Right hindlimb (tissue), 1 donor: ENCODE data around the gene RTL3.
"Not testable (repeated sequence)": the region's sequence is repeated elsewhere in the genome, so short reads cannot be mapped to it uniquely, and the experiment has no call there.

ENCODE experiments used
- DNase-seq: peaks from one replicate; pipeline ENCODE4 v3.0.0-alpha.2; 2018

Gene RTL3, protein sequence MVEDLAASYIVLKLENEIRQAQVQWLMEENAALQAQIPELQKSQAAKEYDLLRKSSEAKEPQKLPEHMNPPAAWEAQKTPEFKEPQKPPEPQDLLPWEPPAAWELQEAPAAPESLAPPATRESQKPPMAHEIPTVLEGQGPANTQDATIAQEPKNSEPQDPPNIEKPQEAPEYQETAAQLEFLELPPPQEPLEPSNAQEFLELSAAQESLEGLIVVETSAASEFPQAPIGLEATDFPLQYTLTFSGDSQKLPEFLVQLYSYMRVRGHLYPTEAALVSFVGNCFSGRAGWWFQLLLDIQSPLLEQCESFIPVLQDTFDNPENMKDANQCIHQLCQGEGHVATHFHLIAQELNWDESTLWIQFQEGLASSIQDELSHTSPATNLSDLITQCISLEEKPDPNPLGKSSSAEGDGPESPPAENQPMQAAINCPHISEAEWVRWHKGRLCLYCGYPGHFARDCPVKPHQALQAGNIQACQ

DNA sequence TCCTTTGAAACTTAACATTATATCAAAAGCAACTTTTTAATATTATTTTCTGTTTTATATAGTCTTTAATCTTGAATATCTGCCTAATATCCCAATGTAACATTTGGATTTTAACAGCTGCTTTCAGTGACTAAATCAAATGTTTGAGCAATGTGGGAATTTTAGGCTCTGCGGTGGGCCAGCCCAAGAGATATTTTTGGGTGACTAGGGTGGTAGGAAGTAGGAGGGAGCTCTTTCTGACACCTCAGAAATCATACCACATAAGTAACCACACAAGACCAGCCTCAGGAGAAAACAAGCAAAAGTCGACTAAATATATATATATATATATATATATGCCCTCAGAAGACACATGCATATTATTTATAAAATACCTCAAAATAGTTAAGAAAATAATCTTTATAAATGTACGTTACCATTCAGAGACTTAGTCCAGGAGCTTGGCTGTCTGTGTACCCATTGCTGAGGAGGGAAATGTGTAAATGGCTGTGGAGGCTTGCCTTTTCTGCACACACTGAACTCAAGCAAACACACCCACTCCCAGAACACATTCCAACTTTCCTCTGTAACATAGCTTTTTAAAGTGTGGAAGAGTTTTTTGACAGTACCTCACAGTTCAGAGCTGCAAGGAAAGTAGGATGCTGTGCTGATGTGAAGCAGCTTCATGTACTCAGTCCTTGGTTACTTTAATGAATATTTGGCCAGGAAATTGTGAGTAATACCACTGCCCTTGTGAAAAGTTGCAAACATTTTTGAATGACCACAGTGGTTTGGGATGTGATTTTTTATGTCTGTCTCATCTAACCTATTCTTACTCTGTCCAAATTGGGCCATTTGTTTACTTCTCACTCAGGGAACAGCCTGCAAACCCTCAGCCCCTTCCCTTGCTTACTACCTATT is at the start of gene RTL3:
Gene RTL3, minus strand, starts transcription at position 484 of the 900 bp plus-strand sequence. CDS start 908 bp downstream, outside the sequence.
- no peak for DNase-seq

DNA sequence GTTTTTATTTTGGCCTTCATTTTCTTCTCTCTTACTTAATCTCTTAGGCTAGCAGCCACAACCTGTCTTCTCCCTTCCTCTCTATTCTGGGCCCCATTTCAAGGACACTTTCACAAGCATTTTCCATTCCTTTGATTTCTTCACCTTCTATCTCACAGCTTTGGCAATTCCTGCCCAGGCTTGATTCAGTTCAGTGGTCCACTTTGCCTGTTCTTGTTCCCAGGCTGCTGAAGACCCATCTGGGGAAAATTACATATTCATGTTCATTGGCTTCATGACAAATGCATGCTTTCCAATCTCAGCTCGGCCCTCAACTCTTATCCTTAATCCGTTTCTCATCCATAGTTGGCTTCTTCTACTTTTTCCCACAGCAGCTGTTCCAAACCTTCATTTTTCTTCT is 49.7 kb upstream of the RTL3 start:
- peak; percentile 65 for DNase-seq

DNA sequence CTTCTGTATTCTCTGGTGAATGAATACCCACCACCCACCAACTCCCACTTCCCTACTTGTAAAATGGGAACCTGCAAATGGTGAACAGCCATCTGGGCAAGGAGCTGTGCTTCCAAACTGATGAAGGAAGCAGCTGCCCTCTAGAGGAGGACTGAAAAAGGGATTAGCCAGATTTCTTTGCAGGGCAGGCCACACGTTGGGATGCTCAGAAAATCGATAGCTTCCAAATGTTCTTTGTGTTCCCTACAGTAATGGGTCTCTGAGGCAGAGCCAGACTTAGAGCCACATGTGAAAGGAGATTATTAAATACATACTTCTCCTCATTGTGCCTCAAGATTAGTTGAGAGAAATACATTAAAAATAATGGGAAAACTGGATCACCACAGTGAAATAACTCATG is 49.1 kb upstream of the RTL3 start:
- peak; percentile 58 for DNase-seq

DNA sequence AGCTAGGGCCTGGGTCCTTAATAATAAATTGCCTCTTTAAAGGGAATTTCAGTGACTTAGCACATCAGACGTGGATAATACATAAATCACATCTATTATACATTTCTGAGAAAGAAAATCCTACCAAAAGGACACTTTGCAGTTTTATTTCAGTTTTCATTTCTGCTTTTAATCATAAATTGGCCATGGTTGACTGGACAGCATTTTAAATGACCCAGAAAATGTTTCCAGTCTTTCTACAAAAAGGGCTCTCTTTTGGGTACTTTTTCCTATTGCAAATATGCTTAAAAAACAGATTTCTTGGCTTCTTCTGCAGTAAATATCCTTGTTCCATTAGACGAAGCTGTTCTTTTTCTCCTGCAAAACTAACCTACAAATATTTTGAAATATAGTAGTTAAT is 46.9 kb upstream of the RTL3 start:
- DNase-seq, result no peak

DNA sequence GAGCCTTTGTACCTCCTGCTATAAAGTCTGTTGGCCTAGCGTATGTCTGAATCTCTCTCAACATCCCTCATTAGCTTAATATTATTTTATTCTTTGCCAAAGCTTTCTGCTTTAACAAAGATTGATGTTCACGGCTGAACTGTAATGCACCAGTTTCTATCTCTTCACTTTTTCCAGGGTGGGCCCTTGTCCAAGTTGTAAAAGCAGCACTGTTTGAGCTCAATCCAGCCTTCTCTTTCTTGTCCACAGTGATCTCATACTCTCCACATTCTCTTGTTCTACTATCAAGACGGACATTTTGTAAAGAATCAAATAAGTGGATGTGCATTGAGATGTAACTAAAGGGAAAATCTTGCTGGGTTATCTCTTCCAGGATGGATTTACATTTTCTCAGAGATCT is 34.4 kb upstream of the RTL3 start:
- DNase-seq, result peak; percentile 44

DNA sequence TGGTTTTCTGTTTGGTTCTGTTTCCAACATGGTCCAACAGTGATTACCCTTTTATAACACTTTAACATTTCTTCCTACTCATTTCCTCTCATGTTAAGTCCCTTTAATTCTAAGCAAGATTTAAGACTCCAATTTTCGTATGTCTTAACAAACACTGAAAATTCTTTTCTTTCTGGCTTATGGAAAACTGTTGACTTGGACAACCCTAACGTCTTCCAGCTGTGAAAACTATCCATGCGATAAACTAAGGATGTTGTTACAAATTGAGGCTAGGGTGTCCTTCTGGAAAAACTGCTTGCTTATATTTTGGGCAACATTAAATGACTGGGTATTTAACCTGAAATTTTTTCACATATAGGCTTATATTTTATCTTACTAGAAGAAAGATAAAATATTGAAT is 33.9 kb upstream of the RTL3 start:
- no peak for DNase-seq

DNA sequence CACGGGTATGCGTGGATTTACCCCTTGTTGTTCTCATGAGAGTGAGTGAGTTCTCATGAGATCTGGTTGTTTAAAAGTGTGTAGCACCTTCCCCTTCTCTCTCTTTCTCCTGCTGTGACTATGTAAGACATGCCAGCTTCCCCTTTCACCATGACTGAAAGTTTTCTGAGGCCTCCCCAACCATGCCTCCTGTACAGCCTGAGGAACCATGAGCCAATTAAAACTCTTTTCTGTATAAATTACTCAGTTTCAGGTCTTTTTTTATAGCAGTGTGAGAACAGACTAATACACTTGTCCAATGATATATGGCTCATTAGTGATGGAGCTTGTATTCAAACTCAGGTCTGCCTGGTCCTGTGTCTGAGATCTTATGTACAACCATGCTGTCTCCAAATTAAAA is 28.5 kb upstream of the RTL3 start:
- DNase-seq, result no peak

DNA sequence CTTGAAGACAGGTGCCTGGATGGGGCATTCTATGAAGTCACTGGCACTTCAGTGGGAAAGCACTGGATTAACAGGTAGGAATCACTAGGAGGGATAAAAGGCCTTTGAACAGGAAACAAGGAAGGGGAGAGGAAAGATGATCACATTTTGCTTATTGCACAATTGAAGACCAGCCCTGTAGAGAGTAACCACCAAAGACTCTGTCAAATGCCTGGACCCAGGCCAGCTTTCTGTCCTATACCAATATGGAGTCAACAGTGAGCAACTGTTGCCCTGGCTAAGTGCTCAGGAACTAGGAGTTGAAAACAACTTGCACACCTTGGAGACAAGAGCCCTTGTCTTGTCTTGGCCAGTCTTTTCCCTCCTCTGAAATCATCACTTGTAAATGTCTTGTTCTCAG is 14.1 kb upstream of the RTL3 start:
- no peak for DNase-seq

DNA sequence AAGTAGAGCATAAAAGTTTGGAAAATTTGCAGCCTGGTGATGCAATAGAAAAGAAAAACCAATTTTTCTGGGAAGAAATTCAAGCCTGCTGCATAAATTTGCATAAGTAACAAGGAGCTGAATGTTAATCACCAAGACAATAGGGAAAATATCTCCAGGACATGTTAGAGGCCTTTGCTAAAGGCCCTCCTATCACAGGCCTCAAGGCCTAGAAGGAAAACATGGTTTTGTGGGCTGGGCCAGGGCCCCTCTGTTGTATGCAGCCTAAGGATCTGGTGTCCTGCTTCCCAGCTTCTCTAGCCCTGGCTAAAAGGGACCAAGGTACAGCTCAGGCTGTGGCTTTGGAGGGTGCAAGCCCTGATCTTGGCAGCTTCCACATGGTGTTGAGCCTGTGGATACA is 6.2 kb upstream of the RTL3 start:
- DNase-seq, result no peak

DNA sequence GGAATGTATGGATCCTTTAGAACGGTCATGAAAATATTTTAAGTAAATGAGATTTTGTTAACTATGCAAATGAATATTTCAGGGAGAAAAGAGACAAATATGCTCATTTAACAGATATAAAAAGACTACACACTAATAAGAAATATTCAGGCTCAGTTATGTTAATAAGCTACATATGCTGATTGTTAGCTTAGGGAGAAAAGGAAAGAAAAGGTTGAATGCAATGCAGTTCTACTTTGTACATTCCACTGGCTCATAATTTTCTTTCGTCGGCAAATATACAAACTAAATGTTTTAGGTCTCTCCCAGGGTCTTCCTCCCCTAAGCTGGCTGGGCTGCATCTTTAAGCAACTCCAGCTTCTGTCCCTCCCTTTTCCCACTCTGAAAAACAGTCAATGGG is 2.7 kb upstream of the RTL3 start:
- no peak for DNase-seq

DNA sequence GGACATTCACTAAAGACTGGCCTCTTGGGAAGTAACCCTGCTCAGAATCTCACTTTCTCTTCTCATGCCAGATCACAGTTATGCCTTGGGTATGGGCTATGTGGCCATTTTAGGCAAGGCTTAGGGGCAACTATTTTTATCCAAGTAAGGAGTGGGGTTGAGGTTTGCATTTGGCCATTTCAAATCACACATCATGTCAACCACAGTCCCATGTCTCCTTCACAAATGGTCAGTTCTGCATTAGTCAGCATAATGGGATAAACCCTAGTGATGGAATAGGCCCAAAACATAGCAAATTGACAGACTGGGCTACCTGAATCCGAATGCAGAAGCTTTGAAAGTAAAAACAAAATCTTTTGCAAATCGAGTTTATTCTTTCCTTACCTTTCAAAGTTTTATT is 827 bp upstream of the RTL3 start:
- no peak for DNase-seq

DNA sequence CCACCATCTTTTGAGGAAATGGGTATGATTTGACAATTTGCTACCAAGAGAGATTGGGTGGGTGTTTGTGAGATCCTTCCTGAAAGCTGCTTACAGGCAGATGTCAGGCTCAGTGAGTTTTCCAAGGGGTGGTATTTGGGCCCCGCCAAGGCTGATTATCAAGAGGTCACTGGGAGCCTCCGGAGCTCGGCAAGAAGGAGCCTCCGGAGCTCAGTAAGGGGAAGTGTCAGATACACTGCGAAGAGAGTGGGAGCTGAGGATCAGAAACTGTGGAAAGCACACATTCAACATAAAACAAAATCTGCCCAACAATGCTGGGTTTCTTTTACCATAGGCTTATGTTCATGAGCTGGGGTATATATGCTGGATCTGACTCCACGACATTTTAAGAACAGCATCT is 714 bp downstream of the RTL3 start:
- DNase-seq, result no peak

DNA sequence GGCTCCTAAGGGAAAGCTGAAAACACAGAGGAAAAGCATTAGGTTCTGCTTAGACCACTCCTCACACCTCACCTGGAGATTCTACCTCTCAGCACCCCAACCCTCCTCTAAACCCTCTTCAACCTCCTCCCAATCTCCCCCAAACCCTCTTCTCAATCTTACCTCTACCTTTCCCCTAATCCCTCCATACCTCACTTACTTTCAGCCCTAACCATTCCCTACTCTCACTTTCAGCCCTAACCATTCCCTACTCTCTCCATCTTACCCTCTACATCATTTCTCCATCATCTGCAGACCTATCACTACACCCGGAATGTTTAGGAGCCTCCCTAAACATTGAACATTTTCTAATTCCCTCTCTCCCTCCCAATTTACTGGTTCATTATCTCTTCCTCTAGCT is 3.5 kb downstream of the RTL3 start:
- no peak for DNase-seq

DNA sequence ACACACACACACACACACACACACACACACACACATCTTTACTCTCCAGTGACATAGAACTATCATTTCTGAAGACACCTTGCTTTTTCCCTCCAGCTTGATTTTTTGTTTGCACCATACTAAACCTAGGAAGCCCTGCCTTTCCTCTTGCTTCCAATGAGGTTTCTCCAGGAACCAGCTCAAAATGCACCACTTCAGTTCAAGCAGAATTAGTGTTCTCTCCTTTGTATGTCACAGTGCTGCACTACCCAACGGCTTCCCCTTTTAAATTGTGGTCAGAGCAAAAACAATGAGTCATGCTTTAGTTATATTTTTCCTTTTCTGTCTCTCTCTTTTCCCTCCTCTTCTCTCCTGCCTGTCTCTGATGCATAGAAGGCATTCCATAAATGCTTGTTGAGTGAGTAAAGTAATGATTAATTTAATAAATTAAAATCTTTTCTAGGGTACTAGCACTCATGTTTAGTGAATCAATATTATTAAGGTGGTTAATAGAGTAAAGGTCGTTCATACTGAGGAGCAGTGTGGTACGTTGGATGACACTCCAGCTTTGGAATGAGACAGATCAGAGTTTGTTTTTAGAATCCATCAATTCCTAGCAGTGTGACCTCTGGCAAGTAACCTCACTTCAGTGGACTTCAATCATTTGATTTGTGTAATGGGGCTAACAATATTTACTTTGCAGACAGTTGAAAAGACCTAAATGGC is 5.9 kb downstream of the RTL3 start:
- DNase-seq, result no peak

DNA sequence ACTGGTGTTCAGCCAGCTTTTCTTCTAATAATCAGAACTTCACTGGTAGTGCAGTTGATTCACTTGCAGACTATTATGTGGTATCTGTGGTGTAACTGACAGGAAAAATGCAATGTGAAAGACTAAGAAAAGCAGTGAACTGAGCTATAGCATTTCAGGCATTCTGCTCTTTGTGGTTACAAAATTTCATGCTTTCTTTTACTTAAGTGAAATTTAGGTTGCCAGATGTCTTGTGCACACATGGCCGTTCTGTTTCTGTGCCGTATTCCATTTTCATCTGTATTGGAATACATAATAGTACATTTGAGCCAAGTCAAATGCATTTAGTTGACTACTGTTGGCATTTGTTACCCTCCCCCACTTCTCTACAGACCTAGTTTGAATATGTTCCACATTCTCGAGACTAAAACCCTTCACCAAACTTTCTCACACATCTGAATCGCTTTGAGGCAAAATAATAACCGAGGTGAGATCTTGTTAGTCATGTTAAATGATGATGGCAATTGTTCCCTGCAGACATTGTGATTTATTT is 8.2 kb downstream of the RTL3 start:
- no peak for DNase-seq

DNA sequence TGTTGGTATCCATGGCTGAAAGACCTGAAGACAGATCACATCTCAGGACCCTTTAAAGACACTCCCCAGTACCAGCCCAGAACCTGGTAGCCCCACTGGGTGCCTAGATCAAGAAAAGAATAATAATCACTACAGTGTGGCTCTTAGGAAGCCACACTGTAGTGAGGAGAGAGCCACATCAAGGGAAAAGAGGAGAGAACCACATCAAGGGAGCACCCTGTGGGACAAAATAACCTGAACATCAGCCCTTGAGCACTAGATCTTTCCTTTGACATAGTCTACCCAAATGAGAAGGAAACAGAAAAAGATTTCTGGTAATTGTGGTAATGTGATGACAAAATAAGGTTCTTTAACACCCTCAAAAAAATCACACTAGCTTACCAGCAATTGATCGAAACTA is 15.3 kb downstream of the RTL3 start:
- DNase-seq, result no peak

DNA sequence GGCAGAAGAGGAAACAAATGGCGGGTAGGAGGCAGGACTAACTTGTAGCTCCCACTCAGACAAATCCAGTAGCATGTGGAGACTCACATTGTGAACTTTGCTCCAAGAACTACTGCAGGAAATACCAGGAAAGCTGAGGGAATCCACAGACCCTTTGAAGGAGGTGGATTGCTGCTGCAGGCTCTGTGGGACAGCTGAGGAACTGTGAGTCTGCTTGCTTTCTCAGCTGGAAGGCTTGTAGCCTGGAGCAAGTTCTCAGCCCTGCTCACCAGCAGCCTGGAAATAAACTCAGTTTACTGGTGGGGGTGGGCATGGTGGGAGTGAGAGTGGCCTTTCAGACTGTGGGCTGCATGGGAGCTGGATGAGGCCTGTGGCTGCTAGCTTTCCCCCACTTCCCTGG is 16.0 kb downstream of the RTL3 start:
- no peak for DNase-seq

DNA sequence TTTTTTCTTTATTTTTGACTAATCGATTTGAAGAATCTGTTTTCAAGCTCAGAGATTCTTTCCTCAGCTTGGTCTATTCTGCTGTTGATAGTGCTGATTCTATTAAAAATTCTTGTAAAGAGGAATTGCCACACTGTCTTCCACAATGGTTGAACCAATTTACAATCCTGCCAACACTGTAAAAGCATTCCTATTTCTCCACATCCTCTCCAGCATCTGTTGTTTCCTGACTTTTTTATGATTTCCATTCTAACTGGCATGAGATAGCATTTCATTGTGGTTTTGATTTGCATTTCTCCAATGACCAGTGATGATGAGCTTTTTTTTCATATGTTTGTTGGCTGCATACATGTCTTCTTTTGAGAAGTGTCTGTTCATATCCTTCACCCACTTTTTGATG is 23.0 kb downstream of the RTL3 start:
- not testable (repeated sequence) for DNase-seq

DNA sequence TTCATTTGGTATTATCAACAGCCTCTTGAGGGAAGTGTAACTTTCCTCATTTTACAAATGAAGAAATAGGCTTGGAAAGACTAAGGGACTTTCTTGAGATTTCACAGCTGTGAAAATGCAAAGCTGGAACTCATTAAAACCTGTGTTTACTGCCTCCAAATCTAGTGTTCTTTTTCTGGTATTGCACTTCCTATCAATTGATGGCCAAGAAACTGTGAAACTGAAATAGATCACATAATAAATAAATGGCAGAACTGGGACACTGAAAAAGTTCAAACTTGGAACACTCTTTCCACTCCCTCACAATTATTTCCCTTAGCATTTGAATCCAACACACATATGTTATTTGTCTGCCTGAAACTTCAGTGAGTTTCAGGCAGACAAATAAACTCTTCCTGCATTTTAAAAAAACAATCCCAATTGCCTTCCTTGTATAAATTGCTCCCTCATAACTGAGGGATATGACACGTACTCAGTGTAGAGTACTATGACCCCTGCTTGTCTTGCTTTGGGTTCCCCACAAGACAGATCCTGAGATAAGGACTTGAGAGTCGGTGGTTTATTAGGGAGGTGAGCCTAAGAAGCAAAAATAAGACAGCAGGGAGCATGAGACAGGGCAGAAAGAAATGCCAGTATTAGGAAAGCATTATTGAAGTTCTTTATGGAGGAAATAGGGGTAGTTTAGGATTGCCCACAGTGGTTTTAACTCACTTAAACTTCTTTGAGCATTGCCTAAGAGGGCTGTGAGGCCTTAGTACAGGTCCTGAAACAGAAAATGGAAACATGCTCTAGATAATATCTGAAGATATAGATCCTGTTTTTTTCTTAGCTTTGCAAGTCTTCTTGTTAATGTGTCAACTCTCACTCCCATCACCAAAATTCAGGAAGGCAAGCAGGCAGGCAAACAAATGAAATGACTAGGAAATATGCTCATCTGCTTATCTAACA is 33.9 kb downstream of the RTL3 start:
- no peak for DNase-seq

DNA sequence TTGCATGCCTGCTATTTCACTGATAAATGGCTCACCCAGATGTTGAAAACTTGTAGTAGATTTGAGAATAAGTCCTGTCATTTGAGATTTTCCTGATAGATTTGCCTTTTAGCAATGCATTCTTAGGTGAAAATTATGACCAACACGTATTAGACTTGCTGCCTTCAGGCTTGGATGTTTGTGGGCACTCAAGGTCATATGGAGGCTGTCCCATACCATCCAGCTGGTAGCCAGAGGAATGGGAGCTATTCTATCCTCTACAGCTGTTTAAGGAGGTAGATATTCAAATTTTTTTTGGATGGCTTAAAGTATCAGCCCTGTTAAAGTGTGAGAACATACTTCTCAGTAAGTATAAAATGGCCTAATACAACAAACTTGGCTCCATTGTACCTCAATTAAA is 34.7 kb downstream of the RTL3 start:
- DNase-seq, result peak; percentile 27

DNA sequence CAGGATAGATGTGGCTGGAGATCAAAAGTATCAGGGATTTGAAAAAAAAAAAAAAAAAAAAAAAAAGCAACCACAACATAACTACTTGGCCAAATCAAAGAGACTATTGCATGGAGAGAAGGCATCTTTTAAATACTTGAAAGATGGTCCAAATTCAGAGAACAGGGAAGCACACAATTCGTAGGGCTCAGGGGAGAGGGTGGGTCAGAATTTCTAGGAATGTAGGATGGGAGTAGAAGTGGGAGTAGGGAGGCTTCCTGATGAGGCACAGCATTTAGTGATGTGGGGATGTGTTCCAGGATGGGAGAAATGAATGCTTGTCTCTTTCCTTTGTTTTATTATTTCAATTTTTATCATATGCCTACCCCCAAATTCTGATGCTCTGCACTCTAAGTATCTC is 36.3 kb downstream of the RTL3 start:
- peak; percentile 43 for DNase-seq

DNA sequence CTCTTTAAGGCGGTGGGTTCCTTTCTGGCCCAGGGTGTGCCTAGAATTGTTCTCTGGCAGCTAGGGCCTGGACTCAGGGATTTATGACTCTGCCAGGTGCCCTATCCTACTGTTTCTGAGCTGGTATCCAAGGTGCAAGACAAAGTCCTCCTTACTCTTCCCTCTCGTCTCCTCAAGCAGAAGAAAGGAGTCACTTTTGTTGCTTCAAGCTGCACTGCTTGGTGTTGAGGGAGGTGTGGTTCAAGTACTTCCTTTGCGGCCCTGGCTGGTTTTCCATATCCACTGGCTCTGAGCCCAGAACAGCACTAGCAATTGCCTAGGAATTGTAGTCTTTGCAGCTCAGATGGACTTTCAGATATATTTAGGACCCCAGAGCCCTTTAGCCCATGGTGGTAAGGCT is 39.3 kb downstream of the RTL3 start:
- DNase-seq, result peak; percentile 64
